Endometrial microvascular endothelial cells (primary cell): ENCODE results near the gene SEC24D. TPM values are rescaled to one million over a fixed set of nuclear protein-coding genes. Genes with fewer than 3 reads are reported as not detected.

Experiments
- in situ Hi-C: cut with HindIII; loops from 2 replicates; pipeline ENCODE4 v1.10.0; 2017; ENCODE audit warnings: low sequenced_read_pairs, low pct_unique_long_range_greater_than_20kb; ENCODE audit errors: inconsistent ontology term
- total RNA-seq: library from RNA; depleted of rRNA; stranded (reverse); fragments of >200 nt; gene quantifications from one replicate; pipeline ENCODE4 v1.2.3, GENCODE V29; 2015; ENCODE audit errors: inconsistent ontology term

The SEC24D gene
- total RNA-seq, 1 donor from 2014 or later, result 79.9 TPM

DNA sequence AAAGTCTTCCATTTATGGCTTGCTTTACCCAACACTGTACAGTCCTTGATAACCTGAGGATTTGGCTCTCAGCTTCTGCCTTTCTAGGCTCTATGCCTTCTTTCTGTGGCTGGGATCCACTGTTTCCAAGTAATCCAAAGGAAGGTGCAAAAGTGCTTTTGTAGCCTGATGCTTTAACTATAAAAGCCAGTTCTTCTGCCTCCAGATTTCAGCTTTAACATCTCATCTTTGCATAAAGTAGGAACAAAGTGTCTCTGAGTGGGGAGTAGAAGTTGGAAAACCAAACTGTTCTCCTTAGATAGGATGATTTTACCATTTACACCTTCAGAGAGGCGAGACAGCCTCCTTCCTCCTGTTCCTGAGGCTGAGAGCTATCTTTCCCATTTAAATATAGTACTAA lies 11.1 kb upstream of the SEC24D start:
- in situ Hi-C loops, result no loop called here

DNA sequence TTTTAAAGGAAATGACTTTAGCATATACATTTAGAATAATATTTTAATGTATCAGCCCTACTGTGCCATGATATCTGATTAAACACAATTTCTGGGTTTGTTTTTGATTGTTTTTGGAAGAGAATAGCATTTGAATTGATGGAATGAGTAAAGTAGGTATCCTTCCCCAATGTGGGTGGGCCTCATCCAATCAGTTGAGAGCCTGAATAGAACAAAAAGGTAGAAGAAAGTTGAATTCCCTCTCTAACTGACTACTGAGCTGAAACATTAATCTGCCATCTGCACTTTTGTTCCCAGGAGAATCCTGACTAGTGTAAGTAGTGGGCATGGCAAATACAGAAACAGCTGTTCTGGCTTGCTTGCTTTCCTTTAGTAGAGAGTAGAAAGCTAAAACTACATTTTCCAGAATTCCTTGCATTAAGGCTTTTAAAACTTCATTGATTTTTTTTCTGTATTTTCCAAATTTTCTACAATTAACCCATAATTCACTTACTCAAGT lies 9.7 kb upstream of the SEC24D start:
- in situ Hi-C loops, result no loop called here

DNA sequence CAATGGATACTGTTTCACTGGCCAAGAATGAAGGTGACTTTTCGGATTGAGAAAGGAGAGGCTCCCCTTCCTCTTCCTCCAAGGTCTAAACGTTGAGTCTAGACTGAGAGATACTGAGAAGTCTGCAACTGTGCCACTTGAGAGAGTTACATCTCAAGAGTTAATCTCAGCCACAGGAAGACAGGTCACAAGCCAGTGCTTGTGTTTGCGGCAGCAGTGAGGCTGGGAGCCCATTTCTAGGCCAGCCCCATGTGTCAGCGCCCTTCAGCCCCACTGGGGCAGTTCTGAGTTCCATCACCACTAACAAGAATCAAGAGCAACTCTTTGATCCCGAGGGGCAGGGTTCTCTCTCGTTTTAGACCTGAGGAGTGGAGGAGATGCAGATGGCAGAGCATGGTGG lies 7.3 kb upstream of the SEC24D start:
- in situ Hi-C loops, result no loop called here

DNA sequence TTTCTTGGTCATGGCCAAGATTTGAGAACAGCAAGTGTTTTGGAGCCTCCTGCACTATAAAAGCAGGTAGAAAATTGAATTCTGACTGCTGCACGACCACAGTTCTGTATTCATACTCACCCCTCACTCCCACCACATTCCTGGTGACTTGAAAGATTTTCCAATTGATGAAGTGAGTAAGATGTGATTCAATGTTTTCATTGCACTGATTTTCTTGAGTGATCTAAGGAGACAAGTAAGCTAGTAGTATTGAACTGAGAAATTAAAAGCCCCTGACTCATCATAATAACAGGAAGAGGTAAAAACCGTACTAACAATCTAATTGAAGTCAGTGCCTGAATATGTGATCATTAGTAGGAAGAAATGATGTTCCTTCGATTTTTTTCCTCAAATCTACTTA lies 6.1 kb upstream of the SEC24D start:
- in situ Hi-C loops, result no loop called here

DNA sequence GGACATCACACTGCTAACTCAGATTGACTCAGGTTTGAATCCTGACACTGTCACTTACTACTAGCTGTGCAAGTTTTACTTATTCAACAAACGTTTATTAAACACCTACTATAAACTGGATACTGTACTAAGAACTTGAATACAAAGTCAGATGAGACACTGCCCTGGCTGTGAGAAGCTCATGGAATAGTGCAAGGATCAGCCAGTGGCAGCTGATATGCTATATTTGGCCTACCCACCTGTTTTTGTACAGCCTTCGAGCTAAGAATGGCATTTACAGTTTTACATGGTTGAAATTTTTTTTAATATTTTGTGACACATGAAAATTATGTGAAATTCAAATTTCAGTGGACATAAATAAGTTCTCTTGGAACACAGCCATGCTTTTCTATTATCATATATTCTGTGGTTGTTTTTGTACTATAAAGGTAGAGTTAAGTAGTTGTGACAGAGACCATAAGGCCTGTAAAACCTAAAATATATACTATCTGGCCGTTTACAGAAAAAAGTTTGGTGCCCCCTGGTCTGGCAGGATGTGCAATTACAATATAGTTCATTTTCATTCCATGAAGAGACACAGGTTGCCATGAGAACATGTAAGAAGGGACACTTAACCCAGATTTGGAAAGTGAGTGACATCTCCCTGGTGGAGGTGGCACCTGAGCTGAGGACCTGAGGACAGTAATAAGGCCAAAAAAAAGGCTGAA lies 3.4 kb upstream of the SEC24D start:
- in situ Hi-C loops, result no loop called here

DNA sequence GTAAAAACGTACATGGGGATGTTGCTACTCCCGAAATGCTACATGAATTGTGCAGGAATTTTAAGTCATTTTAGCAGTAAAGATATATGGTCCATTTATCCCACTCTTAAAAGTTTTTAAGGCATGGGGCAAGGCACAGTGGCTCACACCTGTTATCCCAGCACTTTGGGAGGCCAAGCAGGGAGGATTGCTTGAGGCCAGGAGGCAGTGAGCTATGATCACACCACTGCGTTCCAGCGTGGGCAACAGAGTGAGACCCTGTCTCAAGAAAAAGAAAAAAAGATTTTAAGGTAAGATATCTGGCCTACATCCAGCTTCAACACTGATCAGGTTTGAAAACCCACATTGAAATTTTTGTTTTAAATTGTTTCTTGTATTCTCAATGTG lies 1.2 kb upstream of the SEC24D start:
- in situ Hi-C loops, result no loop called here

DNA sequence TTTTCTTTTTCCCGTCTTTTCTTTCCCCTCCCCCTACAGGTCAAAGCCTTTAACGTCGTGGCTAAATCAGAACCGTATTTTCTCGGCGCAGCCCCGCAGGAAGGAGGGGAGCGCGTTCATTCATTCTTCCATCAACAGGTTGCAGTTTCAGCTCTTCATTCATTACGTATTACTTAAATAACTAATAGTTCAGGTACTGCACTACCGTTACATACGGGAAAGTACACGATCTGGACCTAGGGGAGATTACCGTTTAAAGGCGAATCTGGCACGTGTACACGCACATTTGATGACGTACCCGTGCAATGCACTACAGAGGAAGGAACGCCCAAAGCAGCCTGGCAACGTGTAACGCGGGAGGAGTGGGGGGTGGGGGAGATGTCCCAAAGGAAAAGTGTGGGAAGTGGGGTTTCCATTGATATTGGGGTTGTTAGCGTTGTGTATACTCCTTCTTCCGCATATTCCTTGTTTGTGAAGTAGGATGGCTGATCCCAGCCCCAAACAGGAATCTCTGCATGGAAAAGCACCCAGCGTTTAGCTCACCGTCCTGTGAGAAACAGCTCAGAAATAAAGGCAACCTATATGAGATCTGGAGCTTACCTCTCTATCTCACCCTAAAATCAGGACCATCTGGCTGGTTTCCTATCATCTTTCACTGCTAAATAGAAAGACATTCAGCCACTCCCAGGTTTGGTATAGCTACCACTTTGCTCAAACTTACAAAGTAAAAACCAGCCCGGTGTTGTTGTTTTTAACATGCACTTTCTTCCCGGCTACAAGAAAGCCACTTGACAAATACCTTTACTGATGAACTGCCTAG lies 585 bp upstream of the SEC24D start:
- in situ Hi-C loops, result no loop called here

DNA sequence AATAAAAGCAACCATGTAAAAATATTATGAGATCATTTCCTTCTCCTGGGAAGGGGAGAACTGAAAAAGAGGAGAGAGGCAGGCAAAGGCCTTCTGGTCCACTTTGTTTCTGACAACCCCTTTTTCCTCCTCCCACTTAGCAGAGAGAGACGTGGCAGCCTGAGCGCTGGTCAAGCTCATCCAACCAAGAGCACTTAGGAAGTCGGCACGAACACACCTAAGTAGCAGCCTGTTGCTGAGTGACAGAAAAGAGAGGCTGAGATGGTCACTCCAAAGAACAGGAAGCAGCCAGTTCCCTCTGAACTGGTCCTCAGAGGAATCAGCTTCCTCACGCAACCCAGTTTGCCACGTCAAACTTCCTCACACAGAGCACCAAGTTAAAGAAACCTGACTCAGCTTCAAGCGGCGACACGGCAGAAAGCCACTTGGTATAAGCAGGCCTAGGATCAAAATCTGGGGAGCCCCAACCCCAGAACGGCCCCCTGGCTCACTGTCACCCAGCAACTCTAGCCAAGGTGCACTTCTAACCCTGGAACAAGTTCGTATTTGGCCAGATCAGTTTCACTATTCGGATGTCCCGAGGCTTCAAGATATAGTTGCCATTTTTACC lies 861 bp downstream of the SEC24D start:
- in situ Hi-C loops, result no loop called here

DNA sequence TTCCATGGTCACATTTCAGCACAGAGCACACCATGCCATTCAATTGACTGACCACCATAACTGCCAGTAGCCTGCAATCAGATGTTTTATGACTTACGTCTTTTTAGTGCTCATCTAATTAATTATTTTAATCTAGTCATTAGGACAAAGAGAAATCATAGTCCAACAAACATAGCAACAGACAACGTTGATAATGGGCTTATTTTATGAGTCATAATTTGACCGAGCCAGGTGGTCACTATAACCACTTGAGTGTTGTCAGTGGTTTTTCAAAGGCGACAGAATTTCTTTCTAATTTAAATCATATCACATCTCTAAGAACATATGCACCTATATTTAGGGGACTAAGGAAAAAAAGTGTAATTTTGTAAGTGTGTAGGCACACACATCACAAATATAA lies 1.9 kb downstream of the SEC24D start:
- in situ Hi-C loops, result no loop called here

DNA sequence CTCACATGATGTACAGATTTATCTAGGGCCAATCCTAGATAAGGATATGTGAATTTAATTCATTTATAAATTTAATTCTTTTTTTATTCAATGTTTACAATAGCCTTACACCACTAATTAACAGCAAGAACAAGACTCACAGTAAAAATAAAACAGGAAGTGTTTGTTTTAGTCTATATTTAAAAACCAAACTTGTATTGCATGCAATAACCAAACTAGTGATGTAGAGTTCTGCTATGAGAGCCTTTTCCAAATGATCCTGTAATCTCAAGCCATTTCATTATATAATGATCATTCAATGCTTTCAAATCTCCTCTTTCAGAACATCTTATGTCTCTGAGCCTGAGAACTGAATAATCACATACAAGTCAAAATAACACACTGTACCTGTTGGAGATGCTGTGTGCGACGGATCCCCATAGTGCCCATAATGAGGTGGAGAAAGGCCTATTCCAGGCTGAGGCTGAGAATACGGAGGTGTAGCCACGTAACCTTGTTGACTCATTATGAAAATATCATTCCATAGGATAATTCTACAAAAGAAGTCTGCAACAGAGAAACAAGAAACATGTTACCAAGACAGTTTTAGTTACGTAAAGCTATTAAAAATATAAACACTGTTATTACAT lies 2.6 kb downstream of the SEC24D start:
- in situ Hi-C loops, result no loop called here

DNA sequence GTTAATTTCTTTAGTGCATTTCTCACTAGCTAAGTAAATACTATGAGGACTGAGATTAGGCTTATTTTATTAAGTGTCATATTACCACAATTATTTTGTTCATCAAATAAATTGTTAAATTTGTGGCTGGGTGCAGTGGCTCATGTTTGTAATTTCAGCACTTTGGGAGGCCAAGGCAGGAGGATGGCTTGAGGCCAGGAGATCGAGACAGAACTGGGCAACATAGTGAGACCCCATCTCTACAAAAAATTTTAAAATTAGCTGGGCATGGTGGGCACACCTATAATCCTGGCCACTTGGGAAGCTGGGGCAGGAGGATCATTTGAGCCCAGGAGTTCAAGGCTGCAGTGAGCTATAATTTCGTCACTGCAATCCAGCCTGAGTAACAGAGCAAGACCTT lies 6.8 kb downstream of the SEC24D start:
- in situ Hi-C loops, result no loop called here

DNA sequence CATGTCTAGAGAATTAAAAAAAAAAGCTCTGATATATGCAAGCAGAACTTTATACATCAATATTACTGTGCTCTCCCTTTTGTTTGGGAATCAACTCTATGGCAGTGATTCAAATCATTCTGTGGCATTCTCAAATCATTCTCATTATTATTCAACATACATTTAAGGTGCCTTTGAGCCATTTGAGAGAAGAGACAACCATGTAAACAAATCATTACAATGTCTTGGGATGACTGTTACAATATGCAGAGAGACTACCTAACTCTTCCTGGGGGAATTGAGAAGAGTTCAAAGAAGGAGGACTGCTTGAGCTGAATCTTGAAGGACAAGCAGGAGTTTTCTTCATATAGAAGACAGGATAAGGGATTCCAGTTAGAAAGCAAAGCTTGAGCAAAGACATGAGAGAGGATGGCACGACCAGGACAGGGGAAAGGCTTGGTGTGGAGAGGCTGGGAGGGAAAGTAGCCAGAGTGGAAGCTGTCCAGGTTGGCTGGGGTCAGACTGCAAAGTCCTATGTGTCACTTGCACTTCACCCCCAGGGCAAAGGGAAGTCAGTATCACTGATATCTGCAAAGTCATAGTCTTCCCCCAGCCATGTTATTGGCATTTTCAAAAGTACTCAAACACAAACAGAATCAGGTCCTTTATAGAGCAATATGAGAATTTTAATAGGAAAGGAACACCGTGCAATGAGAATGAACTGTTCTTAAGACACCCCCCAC lies 9.0 kb downstream of the SEC24D start:
- in situ Hi-C loops, result no loop called here

DNA sequence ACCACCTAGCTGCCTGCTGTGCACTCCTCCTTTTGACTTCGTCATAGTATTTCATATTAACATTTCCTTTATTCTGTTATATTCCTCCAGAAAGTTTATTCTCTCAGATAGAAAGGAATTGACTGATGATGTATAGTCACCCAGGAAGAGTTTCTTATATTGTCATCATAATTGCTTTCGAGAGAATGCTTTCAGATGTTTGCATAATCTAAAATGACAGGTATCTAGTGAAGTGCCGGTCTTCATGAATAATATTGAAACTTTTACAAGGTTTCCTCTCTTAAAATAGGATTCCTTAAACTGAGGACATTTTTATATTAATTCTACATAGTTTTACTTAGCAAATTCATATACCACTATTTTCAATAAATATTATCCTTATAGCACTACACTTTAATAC lies 10.1 kb downstream of the SEC24D start:
- in situ Hi-C loops, result no loop called here

DNA sequence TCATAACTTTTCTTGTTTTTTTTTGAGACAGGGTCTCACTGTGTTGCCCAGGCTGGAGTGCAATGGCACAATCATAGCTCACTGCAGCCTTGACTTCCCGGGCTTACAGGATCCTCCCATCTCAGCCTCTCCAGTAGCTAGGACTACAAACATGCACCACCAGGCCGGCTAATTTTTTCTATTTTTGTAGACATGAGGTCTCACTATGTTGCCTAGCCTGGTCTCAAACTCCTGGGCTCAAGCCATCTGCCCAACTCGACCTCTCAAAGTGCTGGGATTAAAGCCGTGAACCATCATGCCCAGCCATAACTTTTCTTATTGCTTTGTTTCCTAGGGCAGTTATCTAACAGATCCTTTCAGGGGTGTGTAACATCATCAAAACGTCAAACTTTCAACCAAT lies 11.8 kb downstream of the SEC24D start:
- in situ Hi-C loops, result no loop called here

DNA sequence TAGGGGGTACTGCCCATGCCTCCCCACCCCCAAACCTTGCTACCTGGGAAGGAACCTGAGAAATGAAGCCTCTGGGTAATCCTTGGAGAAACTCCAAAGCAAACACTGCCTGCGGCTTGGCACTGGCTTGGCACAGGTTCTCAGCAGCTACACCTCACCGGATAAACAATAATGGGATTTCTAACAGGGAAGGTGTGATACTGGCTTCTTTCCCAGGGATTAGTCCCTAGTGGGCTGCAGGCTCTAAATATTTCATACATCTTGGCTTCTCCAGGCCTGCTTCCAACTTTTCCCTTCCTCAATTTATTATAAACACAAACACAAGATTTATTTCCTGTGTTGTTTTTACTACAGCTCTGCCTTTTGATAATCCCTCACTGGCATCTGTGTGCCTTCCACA lies 12.5 kb downstream of the SEC24D start:
- in situ Hi-C loops, result no loop called here

DNA sequence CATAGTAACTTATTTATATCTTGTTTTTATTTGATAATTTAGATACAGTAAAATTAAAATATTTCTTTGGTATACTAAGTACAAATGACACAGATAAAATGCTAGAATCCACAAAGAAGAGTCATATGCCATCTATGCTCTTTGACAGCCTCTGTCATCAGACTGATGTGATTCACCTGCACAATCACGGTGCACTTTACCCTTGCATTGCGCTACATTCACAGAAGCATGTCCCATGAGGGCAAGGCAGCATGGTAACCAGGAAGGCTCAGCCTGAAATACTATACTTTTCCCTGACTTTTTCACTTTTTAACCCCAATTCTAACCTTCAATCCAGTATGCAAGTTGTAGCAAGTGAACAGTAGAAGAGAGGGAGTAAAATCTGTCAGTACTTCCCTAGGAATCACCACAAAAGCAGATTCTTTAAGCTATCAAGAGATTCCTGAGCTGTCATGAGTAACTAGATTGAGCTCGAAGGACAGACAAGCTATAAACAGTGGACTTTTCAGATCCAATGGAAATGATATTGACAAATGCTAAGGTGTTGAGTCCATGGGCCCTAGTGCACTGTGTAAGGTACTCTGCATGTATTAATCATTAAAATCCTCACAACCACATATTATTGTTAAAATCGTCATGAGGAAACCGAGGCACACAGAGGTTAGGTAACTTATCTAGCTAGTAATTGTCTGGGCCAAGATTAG lies 14.2 kb downstream of the SEC24D start:
- in situ Hi-C loops, result no loop called here

DNA sequence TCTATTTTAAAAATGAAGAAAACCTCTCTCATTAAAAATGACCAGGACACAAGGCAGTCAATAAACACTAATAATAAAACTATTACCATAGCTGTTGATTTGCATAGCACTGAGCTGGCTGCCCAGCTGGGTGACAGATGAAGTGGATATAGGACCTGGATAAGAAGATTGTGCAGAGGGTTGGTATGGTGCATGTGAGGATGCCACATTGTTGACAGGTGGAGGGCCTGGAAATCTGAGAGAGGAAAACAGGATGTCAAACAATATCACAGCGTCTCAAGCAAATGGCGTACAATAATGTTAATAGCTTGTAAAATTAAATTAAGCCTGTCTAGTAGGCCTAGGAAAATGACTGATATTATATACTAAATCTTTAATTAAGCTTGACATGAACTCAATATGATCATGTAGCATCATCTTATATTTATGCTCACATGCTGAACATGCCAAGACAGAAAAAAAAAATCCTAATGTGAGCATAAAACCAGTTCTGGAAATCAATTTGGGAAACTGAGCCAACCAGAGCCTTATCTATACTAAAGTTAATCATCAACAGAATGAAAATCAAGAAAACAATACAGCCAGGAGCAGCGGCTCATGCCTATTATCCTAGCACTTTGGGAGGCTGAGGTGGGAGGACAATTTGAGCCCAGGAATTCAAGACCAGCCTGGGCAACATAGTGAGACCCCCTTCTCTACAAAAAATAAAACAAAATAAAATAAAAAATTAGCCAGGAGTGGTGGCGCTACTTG lies 18.6 kb downstream of the SEC24D start:
- in situ Hi-C loops, result no loop called here
